ENCODE measurements around the gene CD177. TPM values are rescaled to one million over a fixed set of nuclear protein-coding genes. Genes with fewer than 3 reads are reported as not detected.

Gene CD177
- not detected for total RNA-seq

GRCh38 chr19:43353606-43354304, at the start of gene CD177:
TSS of gene CD177 (plus strand) at chr19:43353686. CDS start at chr19:43353715, 29 bp downstream.
- no peak within 1 kb of the TSS for H3K4me3 ChIP-seq
- no peak for TF ChIP-seq CTCF (IDR thresholded peaks at IDR 0.05)
- H3K4me1 ChIP-seq: no peaks in the 10 kb centered on the region
- DNase-seq (ENCODE audit: low spot score in 2 of 2): no peak
- H3K27ac ChIP-seq: no peak within 1 kb of the TSS
- H3K27me3 ChIP-seq: no peaks in the 10 kb centered on the region
- no peaks in the 10 kb centered on the region for H3K36me3 ChIP-seq
- no peaks in the 10 kb centered on the region for H3K9me3 ChIP-seq
- intact Hi-C loops (cut with DNase I): no loop called here

- no peaks in the 10 kb centered on the region for H3K4me1 ChIP-seq
- H3K36me3 ChIP-seq: no peaks in the 10 kb centered on the region
- no peak for DNase-seq (ENCODE audit: low spot score in 2 of 2)
- H3K27ac ChIP-seq: no peak overlapping the region
- H3K9me3 ChIP-seq: no peaks in the 10 kb centered on the region
- H3K27me3 ChIP-seq: no peaks in the 10 kb centered on the region
- H3K4me3 ChIP-seq: no peak overlapping the region
- no peak for TF ChIP-seq CTCF (IDR thresholded peaks at IDR 0.05)
- intact Hi-C loops (cut with DNase I): no loop called here
These were observed 47.8 kb upstream of the CD177 start for GRCh38 chr19:43305642-43306041.

GRCh38 chr19:43306097-43306496, 47.4 kb upstream of the CD177 start:
- intact Hi-C loops (cut with DNase I): no loop called here
- no peak for DNase-seq (ENCODE audit: low spot score in 2 of 2)
- Histone ChIP-seq H3K27ac (no peak overlapping the region), H3K27me3 (no peaks in the 10 kb centered on the region), H3K9me3 (no peaks in the 10 kb centered on the region), H3K36me3 (no peaks in the 10 kb centered on the region), H3K4me1 (no peaks in the 10 kb centered on the region), H3K4me3 (no peak overlapping the region)
- no peak for TF ChIP-seq CTCF (IDR thresholded peaks at IDR 0.05)

- H3K27me3 ChIP-seq: no peaks in the 10 kb centered on the region
- no peaks in the 10 kb centered on the region for H3K36me3 ChIP-seq
- H3K9me3 ChIP-seq: no peaks in the 10 kb centered on the region
- TF ChIP-seq CTCF (IDR thresholded peaks at IDR 0.05): no peak
- H3K4me1 ChIP-seq: no peaks in the 10 kb centered on the region
- H3K27ac ChIP-seq: no peak overlapping the region
- DNase-seq (ENCODE audit: low spot score in 2 of 2): no peak
- H3K4me3 ChIP-seq: no peak overlapping the region
- intact Hi-C loops (cut with DNase I): no loop called here
These were observed 45.2 kb upstream of the CD177 start for GRCh38 chr19:43308244-43308815.

- Histone ChIP-seq H3K4me3 (no peak overlapping the region), H3K36me3 (no peaks in the 10 kb centered on the region), H3K9me3 (no peaks in the 10 kb centered on the region), H3K4me1 (no peaks in the 10 kb centered on the region), H3K27ac (no peak overlapping the region), H3K27me3 (no peaks in the 10 kb centered on the region)
- no peak for TF ChIP-seq CTCF (IDR thresholded peaks at IDR 0.05)
- DNase-seq (ENCODE audit: low spot score in 2 of 2): no peak
- intact Hi-C loops (cut with DNase I): no loop called here
These were observed 44.0 kb upstream of the CD177 start for GRCh38 chr19:43309466-43309865.
